GM23338 (cell line): ENCODE data around the gene AFF2. TPM values are rescaled to one million over a fixed set of nuclear protein-coding genes. Genes with fewer than 3 reads are reported as not detected.

Experiments used
- ATAC-seq: fragments of 200-7000 bp; cut with Tn5 transposase; 3 replicates; pipeline ENCODE4 v1.9.1; 2020
- DNase-seq: peaks from one replicate; pipeline ENCODE4 v3.0.0-alpha.2; 2015; ENCODE audit warnings: low spot score
- H2AFZ ChIP-seq: fragments of 200-600 bp; sonication (generic); 2 replicates; pipeline ENCODE4 v1.8.0; 2016; ENCODE audit warnings: antibody characterized with exemption, mild to moderate bottlenecking, moderate library complexity
- H3F3A ChIP-seq: fragments of 200-600 bp; sonication (generic); replicated peaks from 2 replicates; pipeline ENCODE4 v1.8.0; 2017; ENCODE audit warnings: antibody characterized with exemption, mixed run types, low read depth
- H3K27ac ChIP-seq: fragments of 200-600 bp; sonication (generic); 2 replicates; pipeline ENCODE4 v1.6.1; 2016; ENCODE audit warnings: low read depth
- H3K27me3 ChIP-seq: fragments of 200-600 bp; sonication (generic); 2 replicates; pipeline ENCODE4 v1.8.0; 2016; ENCODE audit warnings: mild to moderate bottlenecking, mixed run types, moderate library complexity; ENCODE audit not compliant: insufficient read depth
- H3K36me3 ChIP-seq: fragments of 200-600 bp; sonication (generic); 2 replicates; pipeline ENCODE4 v1.8.0; 2016; ENCODE audit warnings: mild to moderate bottlenecking; ENCODE audit not compliant: insufficient read depth
- H3K4me1 ChIP-seq: fragments of 200-600 bp; sonication (generic); 2 replicates; pipeline ENCODE4 v1.8.0; 2016; ENCODE audit warnings: mild to moderate bottlenecking, moderate library complexity; ENCODE audit not compliant: insufficient read depth
- H3K4me2 ChIP-seq: fragments of 200-600 bp; sonication (generic); 2 replicates; pipeline ENCODE4 v1.7.1; 2017; ENCODE audit warnings: mixed run types
- H3K4me3 ChIP-seq: fragments of 200-600 bp; sonication (generic); 2 replicates; pipeline ENCODE4 v1.6.1; 2016; ENCODE audit warnings: mixed run types
- H3K79me2 ChIP-seq: fragments of 200-600 bp; sonication (generic); replicated peaks from 2 replicates; pipeline ENCODE4 v1.8.0; 2017; ENCODE audit warnings: mild to moderate bottlenecking; ENCODE audit not compliant: insufficient read depth
- H3K9me2 ChIP-seq: fragments of 200-600 bp; sonication (generic); 2 replicates; pipeline ENCODE4 v1.8.0; 2017; ENCODE audit not compliant: insufficient read depth
- H4K20me1 ChIP-seq: fragments of 200-600 bp; sonication (generic); replicated peaks from 2 replicates; pipeline ENCODE4 v1.8.0; 2017; ENCODE audit warnings: mild to moderate bottlenecking; ENCODE audit not compliant: insufficient read depth
- H3K27ac Mint-ChIP-seq: 2 replicates; pipeline ENCODE4 v1.8.0; 2020; ENCODE audit warnings: inconsistent platforms, mild to moderate bottlenecking, moderate library complexity, mixed read lengths
- H3K27me3 Mint-ChIP-seq: 3 replicates; pipeline ENCODE4 v1.8.0; 2022; ENCODE audit warnings: low read depth, mild to moderate bottlenecking, moderate library complexity, mixed read lengths, inconsistent platforms; ENCODE audit not compliant: insufficient read depth, poor library complexity
- H3K36me3 Mint-ChIP-seq: 3 replicates; pipeline ENCODE4 v1.8.0; 2021; ENCODE audit warnings: low read depth, mild to moderate bottlenecking, inconsistent platforms, moderate library complexity, mixed read lengths
- H3K4me1 Mint-ChIP-seq: 3 replicates; pipeline ENCODE4 v1.8.0; 2020; ENCODE audit warnings: mild to moderate bottlenecking, inconsistent platforms, mixed read lengths
- H3K4me3 Mint-ChIP-seq: 3 replicates; pipeline ENCODE4 v1.8.0; 2021; ENCODE audit warnings: moderate library complexity, mild to moderate bottlenecking, inconsistent platforms, mixed read lengths
- H3K9me3 Mint-ChIP-seq: 3 replicates; pipeline ENCODE4 v1.8.0; 2020; ENCODE audit warnings: moderate library complexity, mild to moderate bottlenecking, inconsistent platforms, mixed read lengths
- CREB1 ChIP-seq: fragments of 250-450 bp; sonication (Bioruptor Pico); IDR thresholded peaks from 2 replicates; pipeline ENCODE4 v1.5.0; 2020; ENCODE audit warnings: low read depth, mild to moderate bottlenecking, moderate library complexity
- CTCF ChIP-seq, 2 experiments: fragments of 200-600 bp in 1 of 2; sonication (generic) in 1 of 2; conservative IDR thresholded peaks; 2 replicates each; pipeline versions ENCODE4 v1.5.1 to v1.6.1; 2016 to 2017; ENCODE audit warnings: antibody characterized with exemption in 2 of 2, low read depth in 2 of 2, mild to moderate bottlenecking in 2 of 2, moderate library complexity in 1 of 2
- EZH2 ChIP-seq: fragments of 200-600 bp; sonication (generic); IDR thresholded peaks from one replicate; pipeline ENCODE4 v1.8.0; 2017; ENCODE audit warnings: antibody characterized with exemption, mild to moderate bottlenecking, low read depth; ENCODE audit not compliant: unreplicated experiment
- EZH2phosphoT487 ChIP-seq: fragments of 200-600 bp; sonication (generic); IDR thresholded peaks from one replicate; pipeline ENCODE4 v1.8.1; 2018; ENCODE audit warnings: antibody characterized with exemption; ENCODE audit not compliant: unreplicated experiment
- JUNB ChIP-seq: IDR thresholded peaks from one replicate; pipeline ENCODE4 v1.6.1; 2016; ENCODE audit warnings: antibody characterized with exemption; ENCODE audit not compliant: unreplicated experiment
- NANOG ChIP-seq: IDR thresholded peaks from 2 replicates; pipeline ENCODE4 v1.6.1; 2016; ENCODE audit warnings: antibody characterized with exemption, borderline replicate concordance
- POLR2AphosphoS5 ChIP-seq: IDR thresholded peaks from 2 replicates; pipeline ENCODE4 v1.6.1; 2016; ENCODE audit warnings: antibody characterized with exemption, low read depth
- STAT1 ChIP-seq: IDR thresholded peaks from one replicate; pipeline ENCODE4 v1.6.1; 2016; ENCODE audit warnings: antibody characterized with exemption; ENCODE audit not compliant: unreplicated experiment
- ZNF114 ChIP-seq: fragments of 250-450 bp; sonication (Bioruptor Pico); IDR thresholded peaks from 2 replicates; pipeline ENCODE4 v1.5.0; 2020; ENCODE audit warnings: mild to moderate bottlenecking, moderate library complexity
- ZNF331 ChIP-seq: fragments of 250-450 bp; sonication (Bioruptor Pico); IDR thresholded peaks from 2 replicates; pipeline ENCODE4 v1.5.0; 2020; ENCODE audit warnings: low read depth, mild to moderate bottlenecking, moderate library complexity
- ZNF462 ChIP-seq: fragments of 250-450 bp; sonication (Bioruptor Pico); IDR thresholded peaks from 2 replicates; pipeline ENCODE4 v1.5.0; 2020; ENCODE audit warnings: mild to moderate bottlenecking, moderate library complexity
- polyA plus RNA-seq: library from polyadenylated mRNA; unstranded; fragments of >200 nt; fragmentation: Nextera tagmentation; extraction: Ambion mirVana; gene quantifications from 2 replicates; pipeline ENCODE4 v1.2.1, GENCODE V29; 2016
- total RNA-seq: library from RNA; depleted of rRNA; stranded (reverse); fragments of >200 nt; shearing (Covaris generic); gene quantifications from 2 replicates; pipeline ENCODE4 v1.2.3, GENCODE V29; 2014
- TF ChIP-seq, protein P1 (sequence below): IDR thresholded peaks from one replicate; pipeline ENCODE4 v1.6.1; 2018; ENCODE audit warnings: antibody characterized with exemption; ENCODE audit not compliant: unreplicated experiment
- TF ChIP-seq, protein P2 (sequence below): IDR thresholded peaks from 2 replicates; pipeline ENCODE4 v1.6.1; 2016; ENCODE audit warnings: antibody characterized with exemption

The AFF2 gene
- total and polyA plus RNA-seq, 2 experiments from 2014 or later: 1.6 to 5.8 TPM

DNA sequence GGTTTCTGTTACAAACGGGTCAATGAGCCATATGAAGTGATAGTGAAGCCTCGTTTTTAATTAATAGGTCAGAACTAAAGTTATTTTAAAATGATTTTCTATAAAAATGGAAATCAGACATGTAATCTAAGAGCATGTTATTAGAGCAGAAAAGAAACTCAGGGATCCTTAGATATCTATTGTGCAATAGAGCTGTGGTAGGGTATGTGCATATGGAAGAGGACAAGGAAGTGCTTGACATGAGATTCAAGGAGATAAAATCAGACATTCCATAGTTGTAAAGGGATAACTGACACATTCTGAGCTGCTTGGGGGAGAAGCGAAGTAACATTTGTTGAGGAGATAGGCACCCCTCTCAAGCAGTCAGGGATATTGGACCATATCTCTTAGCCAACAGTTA is 143.0 kb downstream of the AFF2 start:
- no peaks in the 10 kb centered on the region for H3K36me3 ChIP-seq
- no peaks in the 10 kb centered on the region for H3K9me2 ChIP-seq
- no peak overlapping the region for H3K4me3 ChIP-seq
- no peaks in the 10 kb centered on the region for H3K4me1 ChIP-seq
- ATAC-seq (no peak), DNase-seq (no peak)
- no peak overlapping the region for H3K27ac Mint-ChIP-seq
- H3K27ac ChIP-seq: no peak overlapping the region
- H3K27me3 ChIP-seq: no peaks in the 10 kb centered on the region
- no peaks in the 10 kb centered on the region for H3K36me3 Mint-ChIP-seq
- no peak overlapping the region for H2AFZ ChIP-seq
- TF ChIP-seq JUNB (no peak), STAT1 (no peak), CREB1 (CRISPR knock-in tag) (no peak), POLR2AphosphoS5 (no peak), EZH2 (no peak), EZH2phosphoT487 (no peak), ZNF114 (CRISPR knock-in tag) (no peak), ZNF462 (no peak), NANOG (no peak), CTCF (conservative IDR thresholded peaks at IDR 0.05; ENCODE audit: low read depth in 2 of 2) (no peak), ZNF331 (CRISPR knock-in tag) (no peak)
- TF ChIP-seq, protein P1, sequence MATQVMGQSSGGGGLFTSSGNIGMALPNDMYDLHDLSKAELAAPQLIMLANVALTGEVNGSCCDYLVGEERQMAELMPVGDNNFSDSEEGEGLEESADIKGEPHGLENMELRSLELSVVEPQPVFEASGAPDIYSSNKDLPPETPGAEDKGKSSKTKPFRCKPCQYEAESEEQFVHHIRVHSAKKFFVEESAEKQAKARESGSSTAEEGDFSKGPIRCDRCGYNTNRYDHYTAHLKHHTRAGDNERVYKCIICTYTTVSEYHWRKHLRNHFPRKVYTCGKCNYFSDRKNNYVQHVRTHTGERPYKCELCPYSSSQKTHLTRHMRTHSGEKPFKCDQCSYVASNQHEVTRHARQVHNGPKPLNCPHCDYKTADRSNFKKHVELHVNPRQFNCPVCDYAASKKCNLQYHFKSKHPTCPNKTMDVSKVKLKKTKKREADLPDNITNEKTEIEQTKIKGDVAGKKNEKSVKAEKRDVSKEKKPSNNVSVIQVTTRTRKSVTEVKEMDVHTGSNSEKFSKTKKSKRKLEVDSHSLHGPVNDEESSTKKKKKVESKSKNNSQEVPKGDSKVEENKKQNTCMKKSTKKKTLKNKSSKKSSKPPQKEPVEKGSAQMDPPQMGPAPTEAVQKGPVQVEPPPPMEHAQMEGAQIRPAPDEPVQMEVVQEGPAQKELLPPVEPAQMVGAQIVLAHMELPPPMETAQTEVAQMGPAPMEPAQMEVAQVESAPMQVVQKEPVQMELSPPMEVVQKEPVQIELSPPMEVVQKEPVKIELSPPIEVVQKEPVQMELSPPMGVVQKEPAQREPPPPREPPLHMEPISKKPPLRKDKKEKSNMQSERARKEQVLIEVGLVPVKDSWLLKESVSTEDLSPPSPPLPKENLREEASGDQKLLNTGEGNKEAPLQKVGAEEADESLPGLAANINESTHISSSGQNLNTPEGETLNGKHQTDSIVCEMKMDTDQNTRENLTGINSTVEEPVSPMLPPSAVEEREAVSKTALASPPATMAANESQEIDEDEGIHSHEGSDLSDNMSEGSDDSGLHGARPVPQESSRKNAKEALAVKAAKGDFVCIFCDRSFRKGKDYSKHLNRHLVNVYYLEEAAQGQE: no peak
- TF ChIP-seq, protein P2, sequence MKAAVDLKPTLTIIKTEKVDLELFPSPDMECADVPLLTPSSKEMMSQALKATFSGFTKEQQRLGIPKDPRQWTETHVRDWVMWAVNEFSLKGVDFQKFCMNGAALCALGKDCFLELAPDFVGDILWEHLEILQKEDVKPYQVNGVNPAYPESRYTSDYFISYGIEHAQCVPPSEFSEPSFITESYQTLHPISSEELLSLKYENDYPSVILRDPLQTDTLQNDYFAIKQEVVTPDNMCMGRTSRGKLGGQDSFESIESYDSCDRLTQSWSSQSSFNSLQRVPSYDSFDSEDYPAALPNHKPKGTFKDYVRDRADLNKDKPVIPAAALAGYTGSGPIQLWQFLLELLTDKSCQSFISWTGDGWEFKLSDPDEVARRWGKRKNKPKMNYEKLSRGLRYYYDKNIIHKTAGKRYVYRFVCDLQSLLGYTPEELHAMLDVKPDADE: no peak
- H3K9me3 Mint-ChIP-seq: no peaks in the 10 kb centered on the region
- peaks cover 2% of the 10 kb centered on the region; the same call in 1 of the 3 replicates for H3K4me1 Mint-ChIP-seq
- H3K4me2 ChIP-seq: no peak overlapping the region
- no peaks in the 10 kb centered on the region for H4K20me1 ChIP-seq
- no peaks in the 10 kb centered on the region for H3F3A ChIP-seq
- H3K27me3 Mint-ChIP-seq: peaks cover under 1% of the 10 kb centered on the region
- no peaks in the 10 kb centered on the region for H3K79me2 ChIP-seq
- no peak overlapping the region for H3K4me3 Mint-ChIP-seq
